OCI-LY7 (cell line): ENCODE measurements around the gene COL20A1. TPM values are rescaled to one million over a fixed set of nuclear protein-coding genes. Genes with fewer than 3 reads are reported as not detected.

Source experiments
- BruUV-seq: library from RNA; stranded (reverse); fragments of 400-500 nt; replicated peaks from 2 replicates; lab custom pipeline; 2021; lab: Mats Ljungman, UMichigan
- CTCF ChIA-PET: fragments of 300-600 bp; sonication (Branson Sonifier 250); formaldehyde crosslinking; loops from one replicate; lab custom pipeline; 2022; ENCODE audit warnings: antibody characterized with exemption; ENCODE audit not compliant: unreplicated experiment; lab: Charles Lee
- POLR2A ChIA-PET: fragments of 300-600 bp; sonication (Branson Sonifier 250); formaldehyde crosslinking; loops from one replicate; lab custom pipeline; 2022; ENCODE audit warnings: antibody characterized with exemption; lab: Charles Lee
- DNase-seq: peaks from one replicate; pipeline ENCODE4 v3.0.0-alpha.2; 2015; ENCODE audit warnings: low spot score
- H2AFZ ChIP-seq: fragments of 200-600 bp; sonication (generic), shearing (Covaris generic); 2 replicates; pipeline ENCODE4 v1.6.1; 2014; ENCODE audit warnings: mild to moderate bottlenecking, antibody characterized with exemption, low read length, moderate library complexity
- H3K27ac ChIP-seq: fragments of 200-600 bp; sonication (generic); 2 replicates; pipeline ENCODE4 v1.5.1; 2014; ENCODE audit warnings: mixed run types, low read depth, mild to moderate bottlenecking, moderate library complexity, low read length, inconsistent platforms; ENCODE audit not compliant: poor library complexity, severe bottlenecking
- H3K36me3 ChIP-seq: fragments of 200-600 bp; sonication (generic); 2 replicates; pipeline ENCODE4 v1.6.1; 2014; ENCODE audit warnings: mild to moderate bottlenecking, antibody characterized with exemption, low read length, moderate library complexity, mixed read lengths; ENCODE audit not compliant: insufficient read depth
- H3K4me1 ChIP-seq: fragments of 200-600 bp; sonication (generic); 2 replicates; pipeline ENCODE4 v1.5.1; 2014; ENCODE audit warnings: mild to moderate bottlenecking, low read length; ENCODE audit not compliant: insufficient read depth, poor library complexity, severe bottlenecking
- H3K4me2 ChIP-seq: fragments of 200-600 bp; sonication (generic); 2 replicates; pipeline ENCODE4 v1.6.1; 2014; ENCODE audit warnings: mild to moderate bottlenecking, low read length
- H3K4me3 ChIP-seq: fragments of 200-600 bp; sonication (generic); 2 replicates; pipeline ENCODE4 v1.5.1; 2014; ENCODE audit warnings: mild to moderate bottlenecking, low read depth, low read length; ENCODE audit not compliant: poor library complexity, severe bottlenecking
- H3K79me2 ChIP-seq: fragments of 200-600 bp; sonication (generic); 2 replicates; pipeline ENCODE4 v1.6.1; 2016; ENCODE audit warnings: low read depth, mild to moderate bottlenecking, low read length, moderate library complexity, mixed read lengths; ENCODE audit not compliant: insufficient read depth
- H3K9me2 ChIP-seq: fragments of 200-600 bp; sonication (generic); 2 replicates; pipeline ENCODE4 v1.6.1; 2016; ENCODE audit warnings: mild to moderate bottlenecking, low read length, mixed read lengths; ENCODE audit not compliant: insufficient read depth
- H3K9me3 ChIP-seq: fragments of 200-600 bp; sonication (generic); 2 replicates; pipeline ENCODE4 v1.6.1; 2014; ENCODE audit warnings: mild to moderate bottlenecking, mixed run types, low read length, mixed read lengths
- H4K20me1 ChIP-seq: fragments of 200-600 bp; sonication (generic); 2 replicates; pipeline ENCODE4 v1.6.1; 2014; ENCODE audit warnings: mild to moderate bottlenecking, antibody characterized with exemption, low read length, moderate library complexity, mixed read lengths; ENCODE audit not compliant: insufficient read depth
- EZH2phosphoT487 ChIP-seq: fragments of 200-600 bp; sonication (generic); IDR thresholded peaks from 2 replicates; pipeline ENCODE4 v1.6.1; 2018; ENCODE audit warnings: low read depth, borderline replicate concordance, mild to moderate bottlenecking, mixed run types, antibody characterized with exemption, low read length, moderate library complexity, mixed read lengths
- intact Hi-C: fragments of 100-400 bp; cut with micrococcal nuclease; formaldehyde crosslinking; loops from one replicate; pipeline ENCODE4 v1.10.0; 2022; ENCODE audit not compliant: unreplicated experiment
- total RNA-seq, 2 experiments: library from RNA; depleted of rRNA in 1 of 2; stranded (reverse); fragments of >200 nt in 1 of 2; shearing (Covaris generic) in 1 of 2; gene quantifications; 2 replicates each; pipeline ENCODE4 v1.2.3, GENCODE V29; 2014 to 2022
- TF ChIP-seq, protein P1 (sequence below): fragments of 200-600 bp; sonication (generic); conservative IDR thresholded peaks from 2 replicates; pipeline ENCODE4 v1.5.1; 2014; ENCODE audit warnings: mild to moderate bottlenecking, antibody characterized with exemption, low read length, moderate library complexity, mixed read lengths

The COL20A1 gene
- total RNA-seq, 2 experiments from 2014 or later: 0.15 TPM; not detected in 1

DNA sequence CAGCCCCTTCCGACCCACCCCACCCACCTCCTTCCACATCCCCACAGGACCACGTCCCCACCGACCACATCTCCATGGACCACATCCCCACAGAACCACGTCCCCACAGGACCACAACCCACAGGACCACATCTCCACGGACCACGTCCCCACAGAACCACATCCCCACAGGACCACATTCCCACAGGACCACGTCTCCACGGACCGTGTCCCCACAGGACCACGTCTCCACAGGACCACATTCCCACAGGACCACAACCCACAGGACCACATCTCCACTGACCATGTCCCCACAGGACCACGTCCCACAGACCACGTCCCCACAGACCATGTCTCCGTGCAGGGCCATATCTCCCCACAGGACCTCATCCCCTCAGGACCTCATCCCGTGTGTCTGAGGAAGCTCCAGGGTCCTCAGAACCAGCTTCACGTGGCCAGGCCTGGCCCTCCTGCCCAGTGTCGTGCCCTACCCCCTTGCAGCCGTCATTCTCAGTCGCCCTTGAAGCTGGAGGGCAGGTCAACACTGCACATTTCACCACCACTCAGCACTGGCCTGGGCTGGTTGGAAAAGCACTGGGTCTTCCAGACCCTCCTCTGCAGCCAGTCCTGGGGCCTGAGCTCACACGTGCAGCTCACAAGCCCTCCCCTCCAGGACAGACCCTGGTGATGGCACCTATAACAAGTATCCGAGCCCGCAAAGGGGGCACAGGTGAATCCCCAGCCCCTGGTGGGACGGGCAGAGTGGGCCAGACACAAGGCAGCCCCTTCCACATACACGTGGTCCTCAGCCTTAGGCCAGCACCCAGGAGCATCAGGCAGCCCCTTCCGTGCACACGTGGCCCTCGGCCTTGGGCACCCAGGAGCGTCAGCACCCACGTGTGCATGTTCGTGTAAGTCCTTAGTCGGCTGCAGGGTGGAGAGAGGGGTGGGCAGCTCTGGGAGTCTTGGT lies 64.2 kb downstream of the COL20A1 start:
- no TSS peak for BruUV-seq
- no peaks in the 10 kb centered on the region for H3K9me2 ChIP-seq
- H3K4me1 ChIP-seq: no peaks in the 10 kb centered on the region
- H3K9me3 ChIP-seq: no peaks in the 10 kb centered on the region
- H3K79me2 ChIP-seq: no peaks in the 10 kb centered on the region
- H4K20me1 ChIP-seq: no peaks in the 10 kb centered on the region
- no peak for DNase-seq
- H3K36me3 ChIP-seq: no peaks in the 10 kb centered on the region
- intact Hi-C loops: no loop called here
- CTCF ChIA-PET: no interaction called here
- no peak overlapping the region for H2AFZ ChIP-seq
- TF ChIP-seq, protein P1, sequence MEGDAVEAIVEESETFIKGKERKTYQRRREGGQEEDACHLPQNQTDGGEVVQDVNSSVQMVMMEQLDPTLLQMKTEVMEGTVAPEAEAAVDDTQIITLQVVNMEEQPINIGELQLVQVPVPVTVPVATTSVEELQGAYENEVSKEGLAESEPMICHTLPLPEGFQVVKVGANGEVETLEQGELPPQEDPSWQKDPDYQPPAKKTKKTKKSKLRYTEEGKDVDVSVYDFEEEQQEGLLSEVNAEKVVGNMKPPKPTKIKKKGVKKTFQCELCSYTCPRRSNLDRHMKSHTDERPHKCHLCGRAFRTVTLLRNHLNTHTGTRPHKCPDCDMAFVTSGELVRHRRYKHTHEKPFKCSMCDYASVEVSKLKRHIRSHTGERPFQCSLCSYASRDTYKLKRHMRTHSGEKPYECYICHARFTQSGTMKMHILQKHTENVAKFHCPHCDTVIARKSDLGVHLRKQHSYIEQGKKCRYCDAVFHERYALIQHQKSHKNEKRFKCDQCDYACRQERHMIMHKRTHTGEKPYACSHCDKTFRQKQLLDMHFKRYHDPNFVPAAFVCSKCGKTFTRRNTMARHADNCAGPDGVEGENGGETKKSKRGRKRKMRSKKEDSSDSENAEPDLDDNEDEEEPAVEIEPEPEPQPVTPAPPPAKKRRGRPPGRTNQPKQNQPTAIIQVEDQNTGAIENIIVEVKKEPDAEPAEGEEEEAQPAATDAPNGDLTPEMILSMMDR: no peak
- TF ChIP-seq EZH2phosphoT487: no peak
- H3K27ac ChIP-seq: no peak overlapping the region
- POLR2A ChIA-PET: no interaction called here
- no peak overlapping the region for H3K4me2 ChIP-seq
- H3K4me3 ChIP-seq: no peak overlapping the region

DNA sequence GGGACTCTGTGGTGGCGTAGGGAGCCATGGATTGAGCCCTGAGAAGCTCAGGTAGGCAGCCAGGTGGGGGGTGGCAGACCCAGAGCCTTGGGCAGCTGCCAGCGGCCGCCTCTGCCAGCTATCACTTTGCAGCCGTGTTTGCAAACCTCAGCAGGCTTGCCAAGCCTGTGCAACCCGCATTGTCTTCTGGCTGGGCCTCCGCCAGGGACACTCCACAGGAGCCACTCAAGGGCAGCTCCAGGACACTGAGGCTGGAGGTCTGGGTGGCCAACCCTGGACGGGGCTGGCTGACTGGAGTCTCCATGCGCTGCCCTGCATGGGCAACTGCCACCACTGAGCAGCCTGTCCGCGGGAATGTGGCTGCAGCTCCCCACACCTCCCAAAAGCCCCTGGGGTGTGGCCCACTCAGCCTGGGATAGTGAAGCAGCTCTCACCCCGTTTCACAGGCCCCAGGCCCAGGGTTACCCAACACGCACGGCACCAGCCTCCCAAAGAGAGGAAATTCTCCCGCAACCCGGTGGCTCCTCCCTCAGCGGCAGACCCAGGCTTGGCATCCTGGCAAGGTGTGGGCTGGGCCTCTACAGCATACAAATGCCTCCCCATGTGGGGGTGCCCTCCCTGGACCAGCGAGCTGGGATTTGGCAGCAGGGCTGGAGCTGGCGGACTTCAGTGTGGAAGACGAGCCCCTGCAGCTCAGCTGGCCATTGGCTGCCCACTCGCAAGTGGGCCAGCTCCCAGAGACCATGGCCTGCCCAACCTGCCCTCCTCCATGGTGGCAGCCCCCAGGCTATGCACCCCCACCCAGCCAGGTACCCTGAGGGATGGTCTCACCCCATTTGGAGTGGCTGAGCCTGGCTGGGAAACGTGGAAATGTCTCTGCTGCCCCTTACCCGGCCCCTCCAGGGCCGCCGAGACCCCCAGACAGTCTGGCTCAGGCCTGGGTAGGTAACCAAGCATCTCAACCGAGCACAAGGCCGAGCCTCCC lies 65.2 kb downstream of the COL20A1 start:
- no peaks in the 10 kb centered on the region for H3K79me2 ChIP-seq
- TF ChIP-seq EZH2phosphoT487: no peak
- TF ChIP-seq, protein P1: no peak
- H2AFZ ChIP-seq: no peak overlapping the region
- H3K9me3 ChIP-seq: no peaks in the 10 kb centered on the region
- no peaks in the 10 kb centered on the region for H4K20me1 ChIP-seq
- no peak overlapping the region for H3K4me2 ChIP-seq
- H3K36me3 ChIP-seq: no peaks in the 10 kb centered on the region
- no peaks in the 10 kb centered on the region for H3K4me1 ChIP-seq
- intact Hi-C loops: no loop called here
- no peak overlapping the region for H3K4me3 ChIP-seq
- no TSS peak for BruUV-seq
- no peak for DNase-seq
- ChIA-PET POLR2A (no interaction called here), CTCF (no interaction called here)
- H3K9me2 ChIP-seq: no peaks in the 10 kb centered on the region
- H3K27ac ChIP-seq: no peak overlapping the region
